SJCRH30 (cell line): ENCODE data around the gene MICALL2. TPM values are rescaled to one million over a fixed set of nuclear protein-coding genes. Genes with fewer than 3 reads are reported as not detected.

Experiments
- DNase-seq, 2 experiments: peaks; one replicate each; pipeline ENCODE4 v3.0.0-alpha.2; 2015 to 2020
- H3K27ac ChIP-seq: fragments of 250-450 bp; sonication (Bioruptor Pico); 2 replicates; pipeline ENCODE4 v1.5.1; 2020; ENCODE audit warnings: mild to moderate bottlenecking, moderate library complexity
- H3K27me3 ChIP-seq: fragments of 250-450 bp; sonication (Bioruptor Pico); 2 replicates; pipeline ENCODE4 v1.5.1; 2020; ENCODE audit warnings: mild to moderate bottlenecking, moderate library complexity
- H3K36me3 ChIP-seq: fragments of 250-450 bp; sonication (Bioruptor Pico); 2 replicates; pipeline ENCODE4 v1.5.1; 2020; ENCODE audit warnings: mild to moderate bottlenecking, moderate library complexity
- H3K4me1 ChIP-seq: fragments of 250-450 bp; sonication (Bioruptor Pico); 2 replicates; pipeline ENCODE4 v1.5.1; 2020; ENCODE audit warnings: mild to moderate bottlenecking, moderate library complexity
- H3K4me3 ChIP-seq: fragments of 250-450 bp; sonication (Bioruptor Pico); 2 replicates; pipeline ENCODE4 v1.5.1; 2020; ENCODE audit warnings: mild to moderate bottlenecking, moderate library complexity
- H3K9me3 ChIP-seq: fragments of 250-450 bp; sonication (Bioruptor Pico); replicated peaks from 2 replicates; pipeline ENCODE4 v1.5.1; 2020; ENCODE audit warnings: mild to moderate bottlenecking, moderate library complexity
- total RNA-seq: library from RNA; depleted of rRNA; stranded (reverse); fragments of >200 nt; shearing (Covaris generic); gene quantifications from 2 replicates; pipeline ENCODE4 v1.2.3, GENCODE V29; 2014

The MICALL2 gene
- total RNA-seq, 1 experiment from 2014 or later: 1.3 TPM

- no peak for DNase-seq
- Histone ChIP-seq H3K27me3 (no peaks in the 10 kb centered on the region), H3K36me3 (no peaks in the 10 kb centered on the region), H3K4me3 (no peak overlapping the region), H3K27ac (no peak overlapping the region), H3K9me3 (no peaks in the 10 kb centered on the region), H3K4me1 (no peaks in the 10 kb centered on the region)
These were observed 37.4 kb upstream of the MICALL2 start for GRCh38 chr7:1496531-1497292.

- Histone ChIP-seq H3K36me3 (no peaks in the 10 kb centered on the region), H3K27me3 (no peaks in the 10 kb centered on the region), H3K9me3 (no peaks in the 10 kb centered on the region), H3K27ac (no peak overlapping the region), H3K4me3 (no peak overlapping the region), H3K4me1 (no peaks in the 10 kb centered on the region)
- no peak for DNase-seq
These were observed 36.4 kb upstream of the MICALL2 start for GRCh38 chr7:1495564-1496242.

GRCh38 chr7:1494866-1495563, 35.7 kb upstream of the MICALL2 start:
- Histone ChIP-seq H3K9me3 (no peaks in the 10 kb centered on the region), H3K27ac (no peak overlapping the region), H3K4me3 (no peak overlapping the region), H3K36me3 (no peaks in the 10 kb centered on the region), H3K4me1 (no peaks in the 10 kb centered on the region), H3K27me3 (no peaks in the 10 kb centered on the region)
- no peak for DNase-seq

DNA sequence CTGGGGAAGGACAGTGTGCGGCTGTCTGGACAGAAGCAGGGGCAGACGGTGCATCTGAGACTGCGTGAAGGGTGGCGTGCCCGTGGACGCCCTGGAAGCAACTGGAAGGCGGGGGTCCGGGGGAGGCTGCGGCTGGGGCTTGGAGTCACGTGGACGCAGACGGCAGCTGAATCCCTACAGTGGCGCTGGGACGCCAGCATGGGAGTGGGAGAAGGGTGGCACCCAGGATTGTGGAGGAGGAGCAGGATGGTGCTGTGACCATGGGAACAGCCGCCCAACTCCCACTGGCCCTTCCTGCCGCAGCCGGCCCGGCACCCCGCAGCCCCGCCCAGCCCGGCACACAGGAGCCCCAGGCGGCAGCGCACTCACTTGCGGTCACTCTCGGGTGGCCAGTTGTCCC, 35.2 kb upstream of the MICALL2 start:
- no peak overlapping the region for H3K4me3 ChIP-seq
- no peaks in the 10 kb centered on the region for H3K9me3 ChIP-seq
- no peak for DNase-seq
- no peaks in the 10 kb centered on the region for H3K4me1 ChIP-seq
- no peak overlapping the region for H3K27ac ChIP-seq
- no peaks in the 10 kb centered on the region for H3K27me3 ChIP-seq
- no peaks in the 10 kb centered on the region for H3K36me3 ChIP-seq

DNA sequence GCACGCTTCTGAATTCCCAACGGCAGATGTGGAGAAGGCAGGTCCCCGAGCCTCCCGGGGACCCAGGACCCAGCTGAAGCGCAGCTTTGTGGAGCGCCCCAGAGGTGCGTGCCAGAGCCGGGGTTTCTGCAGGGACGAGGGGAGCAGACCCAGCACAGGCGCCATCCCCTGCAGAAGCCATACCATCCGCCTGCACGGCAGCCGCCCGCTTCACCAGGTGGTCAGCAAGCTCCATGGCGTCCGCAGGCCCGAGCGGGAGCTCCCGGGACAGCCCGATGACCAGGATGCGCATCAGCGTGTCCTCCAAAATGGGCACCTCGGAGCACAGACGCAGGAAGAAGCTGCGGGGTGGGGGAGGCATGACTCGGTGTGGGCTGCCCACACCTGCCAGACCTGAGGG, 34.3 kb upstream of the MICALL2 start:
- no peaks in the 10 kb centered on the region for H3K4me1 ChIP-seq
- H3K27me3 ChIP-seq: no peaks in the 10 kb centered on the region
- no peak overlapping the region for H3K4me3 ChIP-seq
- no peaks in the 10 kb centered on the region for H3K9me3 ChIP-seq
- no peak for DNase-seq
- no peaks in the 10 kb centered on the region for H3K36me3 ChIP-seq
- no peak overlapping the region for H3K27ac ChIP-seq

- no peaks in the 10 kb centered on the region for H3K9me3 ChIP-seq
- no peaks in the 10 kb centered on the region for H3K27me3 ChIP-seq
- no peak for DNase-seq
- H3K4me3 ChIP-seq: no peak overlapping the region
- no peak overlapping the region for H3K27ac ChIP-seq
- H3K36me3 ChIP-seq: no peaks in the 10 kb centered on the region
- no peaks in the 10 kb centered on the region for H3K4me1 ChIP-seq
These were observed 33.9 kb upstream of the MICALL2 start for GRCh38 chr7:1493129-1493528.

DNA sequence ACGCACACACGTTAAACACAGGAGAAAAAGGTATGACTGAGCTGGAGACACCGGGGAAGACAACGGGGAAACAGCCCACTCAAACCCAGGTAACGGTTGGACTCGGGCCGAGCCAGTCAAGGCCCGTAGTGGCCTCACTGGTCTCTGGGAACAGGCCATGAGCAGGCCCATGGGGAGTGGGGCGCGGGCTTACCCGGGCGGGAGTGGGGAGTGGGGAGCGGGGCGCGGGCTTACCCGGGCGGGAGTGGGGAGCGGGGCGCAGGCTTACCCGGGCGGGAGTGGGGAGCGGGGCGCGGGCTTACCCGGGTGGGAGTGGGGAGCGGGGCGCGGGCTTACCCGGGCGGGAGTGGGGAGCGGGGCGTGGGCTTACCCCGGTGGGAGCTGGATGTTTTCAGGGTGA, 33.4 kb upstream of the MICALL2 start:
- H3K27ac ChIP-seq: no peak overlapping the region
- H3K4me1 ChIP-seq: no peaks in the 10 kb centered on the region
- no peak overlapping the region for H3K4me3 ChIP-seq
- no peak for DNase-seq
- no peaks in the 10 kb centered on the region for H3K9me3 ChIP-seq
- H3K27me3 ChIP-seq: no peaks in the 10 kb centered on the region
- H3K36me3 ChIP-seq: no peaks in the 10 kb centered on the region

DNA sequence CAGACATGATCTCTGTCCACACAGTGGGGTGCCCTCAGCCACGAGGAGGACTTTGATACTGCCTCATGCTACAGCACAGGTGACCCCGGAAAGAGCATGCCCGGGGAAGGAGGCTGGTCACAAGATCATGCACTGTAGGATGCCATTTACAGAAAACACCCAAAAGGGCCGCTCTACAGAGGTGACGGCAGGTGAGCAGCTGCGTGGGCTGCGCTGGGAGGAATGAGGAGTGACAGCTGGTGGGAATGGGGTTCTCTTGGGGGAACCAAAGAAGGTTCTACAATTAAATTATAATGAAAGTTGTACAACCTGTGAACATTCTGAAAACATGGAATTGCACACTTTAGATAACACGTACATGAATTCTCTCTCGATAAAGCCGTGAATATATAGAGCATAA, 33.0 kb upstream of the MICALL2 start:
- Histone ChIP-seq H3K36me3 (no peaks in the 10 kb centered on the region), H3K27ac (no peak overlapping the region), H3K4me3 (no peak overlapping the region), H3K4me1 (no peaks in the 10 kb centered on the region), H3K27me3 (no peaks in the 10 kb centered on the region), H3K9me3 (no peaks in the 10 kb centered on the region)
- no peak for DNase-seq

- Histone ChIP-seq H3K36me3 (no peaks in the 10 kb centered on the region), H3K4me3 (no peak overlapping the region), H3K27ac (no peak overlapping the region), H3K4me1 (no peaks in the 10 kb centered on the region), H3K9me3 (no peaks in the 10 kb centered on the region), H3K27me3 (no peaks in the 10 kb centered on the region)
- DNase-seq: no peak
These were observed 31.6 kb upstream of the MICALL2 start for GRCh38 chr7:1490837-1491236.

GRCh38 chr7:1489336-1489735, 30.1 kb upstream of the MICALL2 start:
- no peak overlapping the region for H3K27ac ChIP-seq
- H3K4me1 ChIP-seq: no peaks in the 10 kb centered on the region
- no peaks in the 10 kb centered on the region for H3K36me3 ChIP-seq

DNA sequence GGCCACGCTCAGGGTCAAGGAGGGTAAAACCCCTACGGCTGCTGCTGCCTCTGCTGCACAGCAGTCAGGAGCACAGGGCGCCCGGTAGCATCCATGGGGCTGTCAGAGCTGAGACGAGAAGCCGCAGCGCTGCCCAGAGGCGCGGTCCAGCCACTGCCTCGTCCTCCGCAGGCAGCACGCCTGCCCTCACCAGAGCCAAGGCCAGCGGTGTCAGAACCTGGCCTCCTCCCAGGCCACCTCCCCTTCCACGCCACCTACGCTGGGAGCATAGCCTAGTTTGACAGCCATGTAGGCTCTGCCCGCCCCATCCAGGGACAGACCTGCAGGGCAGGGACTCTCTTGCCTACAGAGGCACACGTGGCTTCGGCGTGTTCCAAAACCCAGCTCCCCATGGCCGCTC, 28.7 kb upstream of the MICALL2 start:
- Histone ChIP-seq H3K36me3 (no peaks in the 10 kb centered on the region), H3K27ac (no peak overlapping the region), H3K9me3 (no peaks in the 10 kb centered on the region), H3K27me3 (no peaks in the 10 kb centered on the region), H3K4me1 (no peaks in the 10 kb centered on the region), H3K4me3 (no peak overlapping the region)
- DNase-seq: no peak

More at GRCh38 chr7:1489336-1489735, 30.1 kb upstream of the MICALL2 start:
- Histone ChIP-seq H3K27me3 (no peaks in the 10 kb centered on the region), H3K9me3 (no peaks in the 10 kb centered on the region), H3K4me3 (no peak overlapping the region)
- DNase-seq: no peak

DNA sequence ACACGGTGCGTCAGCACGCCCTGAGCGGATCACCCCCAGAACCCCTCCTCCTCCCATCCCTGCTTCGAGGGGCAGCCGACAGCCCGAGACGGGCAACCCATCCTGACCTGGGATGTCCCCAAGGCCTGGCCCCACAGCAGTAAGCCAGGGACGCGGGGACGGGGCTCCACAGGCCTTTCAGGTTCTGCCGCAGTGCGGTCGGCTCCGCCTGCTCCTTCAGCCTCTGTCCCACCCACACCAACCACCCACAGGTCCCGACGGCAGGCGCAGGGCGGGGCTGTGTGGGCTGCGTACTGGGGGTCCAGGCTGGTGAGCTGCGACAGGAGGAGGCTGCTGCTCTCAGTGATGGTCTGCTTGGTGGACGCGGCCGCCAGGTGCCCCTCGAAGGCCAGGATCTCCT, 28.2 kb upstream of the MICALL2 start:
- Histone ChIP-seq H3K4me1 (no peaks in the 10 kb centered on the region), H3K4me3 (no peak overlapping the region), H3K27me3 (no peaks in the 10 kb centered on the region), H3K36me3 (no peaks in the 10 kb centered on the region), H3K27ac (no peak overlapping the region), H3K9me3 (no peaks in the 10 kb centered on the region)
- DNase-seq: no peak

DNA sequence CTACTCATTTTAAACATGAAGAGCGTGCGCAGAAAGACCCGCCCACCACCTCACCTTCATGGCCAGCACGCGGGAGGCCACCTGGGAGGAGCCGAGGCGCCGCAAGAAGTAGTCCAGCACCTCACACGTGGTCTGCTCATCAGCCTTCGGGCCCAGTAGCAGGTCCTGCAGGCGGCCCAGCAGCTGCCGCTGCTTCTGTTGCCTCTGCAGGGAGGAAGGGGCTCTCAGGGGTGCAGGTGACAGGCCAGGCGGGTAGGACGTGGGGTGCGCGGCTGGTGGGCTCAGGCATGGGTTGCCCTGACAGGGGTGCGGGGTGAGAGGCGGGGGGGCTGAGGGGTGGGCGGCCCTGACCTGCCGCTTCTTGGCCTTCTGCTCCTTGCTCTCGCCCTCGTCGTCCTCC, 27.3 kb upstream of the MICALL2 start:
- Histone ChIP-seq H3K36me3 (no peaks in the 10 kb centered on the region), H3K27ac (no peak overlapping the region), H3K27me3 (no peaks in the 10 kb centered on the region), H3K9me3 (no peaks in the 10 kb centered on the region), H3K4me1 (no peaks in the 10 kb centered on the region), H3K4me3 (no peak overlapping the region)
- no peak for DNase-seq

DNA sequence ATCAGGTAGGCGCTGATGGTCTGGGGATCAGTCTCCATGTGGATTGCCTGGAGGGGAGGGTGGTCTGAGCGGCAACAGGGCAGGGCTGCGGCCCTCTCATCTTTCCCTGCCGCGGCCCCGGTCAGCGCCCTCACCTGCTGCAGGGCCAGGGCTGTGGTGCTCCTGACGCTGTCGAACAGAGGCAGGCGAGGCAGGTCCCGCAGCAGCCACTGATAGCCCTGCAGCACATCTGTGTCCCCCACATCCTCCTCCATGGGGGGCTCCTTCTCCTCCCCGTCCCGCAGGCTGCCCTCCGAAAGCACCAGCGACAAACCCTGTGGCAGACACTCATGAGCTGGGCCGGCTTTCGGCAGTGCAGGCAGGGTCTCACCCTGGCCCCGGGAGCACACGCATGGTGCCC, 25.9 kb upstream of the MICALL2 start:
- DNase-seq: no peak
- no peaks in the 10 kb centered on the region for H3K36me3 ChIP-seq
- H3K9me3 ChIP-seq: no peaks in the 10 kb centered on the region
- H3K27ac ChIP-seq: no peak overlapping the region
- no peaks in the 10 kb centered on the region for H3K4me1 ChIP-seq
- H3K27me3 ChIP-seq: no peaks in the 10 kb centered on the region
- no peak overlapping the region for H3K4me3 ChIP-seq

DNA sequence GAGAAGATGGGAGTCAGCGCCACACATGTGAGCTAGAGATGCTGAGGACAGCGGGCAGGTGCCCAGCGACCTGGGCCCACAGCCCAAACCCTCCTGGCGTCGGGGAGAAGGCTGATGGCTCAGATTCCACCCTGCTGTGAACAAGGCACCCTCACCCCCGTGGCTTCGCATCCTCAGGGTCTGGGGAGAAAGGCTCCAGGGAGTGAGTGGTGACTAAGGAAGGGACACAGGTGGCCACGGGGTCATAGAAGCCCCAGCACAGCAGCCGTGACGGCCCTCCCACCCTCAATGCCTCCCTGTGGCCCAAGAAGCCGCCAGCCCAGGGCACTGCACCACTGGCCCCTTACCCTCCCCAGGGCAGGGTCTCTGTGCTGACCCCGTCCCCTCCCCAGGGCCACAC, 25.3 kb upstream of the MICALL2 start:
- no peak overlapping the region for H3K27ac ChIP-seq
- H3K36me3 ChIP-seq: no peaks in the 10 kb centered on the region

More for the DNA sequence above, 25.3 kb upstream of the MICALL2 start:
- Histone ChIP-seq H3K27me3 (no peaks in the 10 kb centered on the region), H3K9me3 (no peaks in the 10 kb centered on the region), H3K4me1 (no peaks in the 10 kb centered on the region), H3K4me3 (no peak overlapping the region)
- DNase-seq: no peak
